22Rv1 (cell line): Measurements from ENCODE around the gene HMGA1.

Experiments
- ZFX ChIP-seq: fragments of 450-650 bp; IDR thresholded peaks from 2 replicates; pipeline ENCODE4 v1.6.1; 2017; ENCODE audit warnings: antibody characterized with exemption, borderline replicate concordance
- TF ChIP-seq, protein P1 (sequence below): fragments of 450-650 bp; IDR thresholded peaks from 2 replicates; pipeline ENCODE4 v1.5.1; 2017; ENCODE audit warnings: mild to moderate bottlenecking

DNA sequence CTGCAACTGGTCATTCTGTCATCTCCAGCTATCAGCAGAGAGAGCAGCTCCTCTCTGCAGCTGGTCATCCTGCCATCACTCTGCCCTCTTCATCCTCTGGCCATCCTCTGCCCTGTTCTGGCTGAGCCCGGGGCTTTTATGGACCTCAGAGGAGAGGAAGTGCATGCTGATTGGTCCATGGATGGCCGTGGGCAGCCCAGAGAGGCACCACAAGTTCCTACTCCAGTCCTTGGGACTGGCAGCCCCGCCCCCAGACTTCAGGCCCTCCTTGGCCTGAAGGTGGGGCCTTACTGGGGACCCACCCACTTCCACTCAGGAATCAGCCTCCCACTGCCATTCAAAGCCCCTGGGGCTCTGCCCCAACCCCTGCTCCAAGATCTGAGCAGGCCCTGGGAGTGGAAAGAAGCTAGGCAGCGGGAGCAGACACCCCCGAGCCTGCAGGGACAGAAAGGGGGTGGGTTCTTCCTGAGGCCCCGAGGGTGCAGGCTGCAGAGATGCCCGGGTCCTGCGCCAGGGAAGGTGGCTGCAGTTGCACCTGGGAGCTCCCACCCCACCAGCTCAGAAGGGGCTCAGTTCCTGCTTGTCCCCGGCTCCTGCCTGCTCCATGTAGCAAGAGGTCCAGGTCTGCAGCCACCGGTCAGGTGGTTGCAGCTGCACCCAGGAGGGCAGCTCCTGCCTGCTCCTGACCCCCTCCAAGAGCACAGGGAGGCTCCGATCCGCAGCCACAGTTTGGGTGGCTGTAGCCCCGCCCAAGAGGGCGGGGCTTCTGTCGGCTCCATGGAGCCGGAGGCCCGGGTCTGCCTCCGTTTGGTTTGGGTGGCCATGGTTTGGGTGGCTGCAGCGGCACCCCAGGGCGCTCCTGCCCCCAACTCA is 34.1 kb upstream of the HMGA1 start:
- TF ChIP-seq, protein P1, sequence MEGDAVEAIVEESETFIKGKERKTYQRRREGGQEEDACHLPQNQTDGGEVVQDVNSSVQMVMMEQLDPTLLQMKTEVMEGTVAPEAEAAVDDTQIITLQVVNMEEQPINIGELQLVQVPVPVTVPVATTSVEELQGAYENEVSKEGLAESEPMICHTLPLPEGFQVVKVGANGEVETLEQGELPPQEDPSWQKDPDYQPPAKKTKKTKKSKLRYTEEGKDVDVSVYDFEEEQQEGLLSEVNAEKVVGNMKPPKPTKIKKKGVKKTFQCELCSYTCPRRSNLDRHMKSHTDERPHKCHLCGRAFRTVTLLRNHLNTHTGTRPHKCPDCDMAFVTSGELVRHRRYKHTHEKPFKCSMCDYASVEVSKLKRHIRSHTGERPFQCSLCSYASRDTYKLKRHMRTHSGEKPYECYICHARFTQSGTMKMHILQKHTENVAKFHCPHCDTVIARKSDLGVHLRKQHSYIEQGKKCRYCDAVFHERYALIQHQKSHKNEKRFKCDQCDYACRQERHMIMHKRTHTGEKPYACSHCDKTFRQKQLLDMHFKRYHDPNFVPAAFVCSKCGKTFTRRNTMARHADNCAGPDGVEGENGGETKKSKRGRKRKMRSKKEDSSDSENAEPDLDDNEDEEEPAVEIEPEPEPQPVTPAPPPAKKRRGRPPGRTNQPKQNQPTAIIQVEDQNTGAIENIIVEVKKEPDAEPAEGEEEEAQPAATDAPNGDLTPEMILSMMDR, result no peak
- no peak for TF ChIP-seq ZFX
